ENCODE measurements around the gene NANOS3.
"Not testable (repeated sequence)": the region's sequence is repeated elsewhere in the genome, so short reads cannot be mapped to it uniquely, and the experiment has no call there.

Gene NANOS3

DNA sequence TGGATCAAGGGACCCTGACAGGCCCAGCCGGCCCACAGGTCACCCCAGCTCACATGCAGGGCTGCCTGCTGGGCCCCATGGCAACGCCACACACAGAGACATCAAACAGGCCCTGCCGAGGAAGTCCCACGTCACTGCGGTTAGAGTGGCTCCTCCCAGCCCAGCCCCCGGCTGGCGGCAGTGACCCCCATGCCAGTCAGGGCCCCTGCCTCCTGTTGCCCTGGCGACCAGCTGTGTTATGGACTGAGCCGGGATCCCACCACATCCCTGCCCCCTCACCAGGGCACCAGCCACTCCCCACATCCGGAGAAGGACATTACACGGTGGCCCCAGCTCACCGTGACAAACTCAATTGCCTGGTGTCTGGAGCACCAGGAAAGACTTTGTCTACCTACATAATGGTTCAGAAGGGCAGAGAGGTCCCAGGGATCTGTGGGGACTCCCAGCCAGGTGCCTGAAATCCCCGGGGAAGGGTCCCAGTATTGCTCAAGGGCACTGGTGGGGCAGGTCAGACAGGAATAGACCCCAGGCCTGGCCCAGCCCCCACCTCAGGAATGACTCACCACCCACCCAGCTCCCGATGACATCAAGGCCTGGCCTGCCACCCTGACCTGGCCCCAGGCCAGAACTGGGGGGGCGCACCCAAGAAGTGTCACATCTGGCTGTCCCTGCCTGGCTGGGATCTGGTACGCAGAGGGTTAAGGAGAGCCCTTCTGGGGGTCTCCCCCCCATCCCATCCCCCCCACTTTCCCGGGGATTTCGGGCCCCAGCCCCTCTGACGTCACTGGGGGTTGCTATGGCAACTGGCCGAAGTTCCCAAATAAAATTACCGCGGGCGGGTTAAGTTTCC, 30.2 kb upstream of the NANOS3 start:
- H3K4me3 ChIP-seq (ENCODE audit: low read length) = peak overlapping the region; percentile 52; the same call in 1 of the 2 replicates
- DNase-seq (ENCODE audit: low read depth, low spot score) = no peak
- H3K27ac ChIP-seq (ENCODE audit: low read length) = no peak overlapping the region
- peaks cover 14% of the 10 kb centered on the region; the same call in 1 of the 2 replicates for H3K4me1 ChIP-seq (ENCODE audit: control insufficient read depth, insufficient read depth, low read length)
- no peaks in the 10 kb centered on the region; the same call in 1 of the 2 replicates for H3K36me3 ChIP-seq (ENCODE audit: control insufficient read depth, insufficient read depth, low read length)
- H3K9me3 ChIP-seq (ENCODE audit: control insufficient read depth, insufficient read depth, low read length) = no peaks in the 10 kb centered on the region
- WGBS (ENCODE audit: insufficient coverage, insufficient read length) = no CpG with 5 or more reads among the region's 23 CpGs
- no peaks in the 10 kb centered on the region for H3K27me3 ChIP-seq (ENCODE audit: control insufficient read depth, insufficient read depth, low read length)

DNA sequence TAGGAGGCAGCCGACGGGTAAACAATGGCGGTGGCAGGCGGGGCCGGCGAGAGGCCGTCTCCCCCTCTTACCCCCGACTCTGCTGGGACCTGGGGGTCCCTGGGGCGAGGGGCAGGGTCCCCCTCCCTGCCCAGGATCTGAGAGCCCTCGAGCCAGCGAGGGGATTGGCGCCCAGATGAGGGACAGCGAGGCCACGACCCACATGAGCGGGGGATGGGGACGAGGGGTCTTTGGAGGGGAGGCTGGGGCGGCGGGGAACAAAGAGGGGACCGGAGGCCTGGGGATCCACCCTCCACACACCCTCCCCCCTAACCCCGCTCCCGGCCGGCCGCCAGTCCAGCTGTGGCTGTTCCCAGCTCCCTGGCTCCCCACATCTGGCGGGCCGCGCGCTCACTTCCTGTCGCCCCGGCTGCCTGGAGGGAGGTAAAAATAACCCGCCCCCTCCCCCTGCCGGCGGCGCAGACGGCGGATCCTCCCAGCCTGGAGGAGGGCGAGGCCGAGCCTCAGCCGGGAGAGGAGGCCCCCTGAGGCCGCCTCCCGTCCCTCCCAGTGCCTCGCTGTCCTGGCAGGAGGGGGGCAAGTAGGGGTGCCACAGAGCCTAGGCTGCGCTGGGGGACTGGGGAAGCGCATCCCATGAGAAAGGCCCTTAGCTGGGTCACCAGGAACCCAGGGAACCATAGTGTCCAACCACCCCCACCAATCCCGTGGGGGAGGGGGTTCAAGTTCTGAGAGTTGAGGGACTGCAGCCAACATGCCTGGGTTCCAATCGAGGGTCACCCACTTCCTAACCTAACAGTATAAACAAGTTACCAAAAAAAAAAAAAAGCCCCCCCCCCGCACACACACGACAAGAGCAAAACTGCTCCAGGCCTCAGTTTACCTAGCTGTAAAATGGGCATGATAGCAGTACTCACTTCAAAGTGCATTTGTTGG, 29.3 kb upstream of the NANOS3 start:
- no peak overlapping the region for H3K27ac ChIP-seq (ENCODE audit: low read length)
- H3K36me3 ChIP-seq (ENCODE audit: control insufficient read depth, insufficient read depth, low read length) = no peaks in the 10 kb centered on the region; the same call in 1 of the 2 replicates
- no peaks in the 10 kb centered on the region for H3K9me3 ChIP-seq (ENCODE audit: control insufficient read depth, insufficient read depth, low read length)
- H3K4me3 ChIP-seq (ENCODE audit: low read length) = peak overlapping the region; percentile 52; the same call in 1 of the 2 replicates
- peaks cover 14% of the 10 kb centered on the region; the same call in 1 of the 2 replicates for H3K4me1 ChIP-seq (ENCODE audit: control insufficient read depth, insufficient read depth, low read length)
- no peaks in the 10 kb centered on the region for H3K27me3 ChIP-seq (ENCODE audit: control insufficient read depth, insufficient read depth, low read length)
- no peak for DNase-seq (ENCODE audit: low read depth, low spot score)
- WGBS (ENCODE audit: insufficient coverage, insufficient read length) = no CpG with 5 or more reads among the region's 47 CpGs

DNA sequence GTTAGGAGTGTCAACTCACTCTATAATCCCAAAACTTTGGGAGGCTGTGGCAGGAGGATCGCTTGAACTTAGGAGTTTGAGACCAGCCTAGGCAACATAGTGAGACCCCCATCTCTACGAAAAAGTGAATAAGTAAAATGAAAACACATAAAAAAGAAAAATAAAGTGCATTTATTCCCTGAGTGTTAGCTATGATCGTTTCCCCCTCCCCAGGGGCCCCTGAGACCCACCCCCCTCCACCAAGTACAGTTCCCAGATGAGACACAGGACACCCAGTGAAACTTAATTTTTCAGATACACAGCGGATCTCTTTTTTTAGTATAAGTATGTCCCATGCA, 28.6 kb upstream of the NANOS3 start:
- peaks cover 11% of the 10 kb centered on the region; the same call in 1 of the 2 replicates for H3K4me1 ChIP-seq (ENCODE audit: control insufficient read depth, insufficient read depth, low read length)
- no peak overlapping the region for H3K4me3 ChIP-seq (ENCODE audit: low read length)
- no peaks in the 10 kb centered on the region for H3K27me3 ChIP-seq (ENCODE audit: control insufficient read depth, insufficient read depth, low read length)
- no CpG with 5 or more reads among the region's 4 CpGs for WGBS (ENCODE audit: insufficient coverage, insufficient read length)
- H3K9me3 ChIP-seq (ENCODE audit: control insufficient read depth, insufficient read depth, low read length) = no peaks in the 10 kb centered on the region
- H3K27ac ChIP-seq (ENCODE audit: low read length) = no peak overlapping the region
- no peaks in the 10 kb centered on the region; the same call in 1 of the 2 replicates for H3K36me3 ChIP-seq (ENCODE audit: control insufficient read depth, insufficient read depth, low read length)
- no peak for DNase-seq (ENCODE audit: low read depth, low spot score)

DNA sequence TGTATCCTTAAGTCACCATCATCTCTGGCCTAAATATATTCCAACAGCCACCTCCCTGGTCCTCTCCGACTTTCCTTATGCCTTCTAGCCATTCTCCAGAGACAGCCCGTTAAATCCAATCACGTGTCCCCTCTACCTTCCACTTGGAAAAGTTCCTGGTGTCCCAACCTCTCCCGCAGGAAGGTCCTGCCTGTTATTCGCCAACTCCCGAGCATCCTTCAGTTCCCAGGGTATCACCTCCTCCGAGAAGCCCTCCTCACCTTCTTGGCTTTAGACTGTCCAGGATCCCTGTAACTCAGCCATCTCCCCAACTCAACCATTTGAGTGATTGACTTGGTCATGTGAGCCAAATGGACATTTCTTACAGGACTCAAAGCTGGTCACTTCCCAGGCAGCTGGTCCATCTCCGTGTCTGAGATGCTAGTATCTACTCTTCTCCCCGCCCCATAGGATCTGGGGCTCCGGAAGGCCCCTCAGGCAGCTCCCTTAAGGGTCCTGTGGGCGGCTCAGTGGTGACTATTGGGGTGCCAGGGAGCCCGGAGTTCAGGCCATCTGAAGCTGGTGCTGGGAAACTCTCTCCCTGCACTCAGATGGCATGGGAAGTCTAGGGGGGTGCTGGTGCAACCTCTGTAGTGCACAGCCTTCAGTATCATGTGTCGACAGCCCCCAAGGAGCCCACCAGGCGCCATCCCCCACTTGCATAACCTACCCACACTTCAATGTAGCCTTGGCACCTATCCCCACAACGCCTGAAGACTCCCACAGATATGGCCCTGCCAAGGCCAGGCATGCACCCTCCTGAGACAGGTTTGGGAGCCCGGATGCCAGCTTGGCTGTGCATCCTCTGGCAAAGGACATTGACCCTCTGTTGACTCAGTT, 27.9 kb upstream of the NANOS3 start:
- Histone ChIP-seq H3K4me1 (ENCODE audit: control insufficient read depth, insufficient read depth, low read length) (peaks cover 11% of the 10 kb centered on the region; the same call in 1 of the 2 replicates), H3K9me3 (ENCODE audit: control insufficient read depth, insufficient read depth, low read length) (no peaks in the 10 kb centered on the region), H3K4me3 (ENCODE audit: low read length) (no peak overlapping the region), H3K27ac (ENCODE audit: low read length) (no peak overlapping the region), H3K27me3 (ENCODE audit: control insufficient read depth, insufficient read depth, low read length) (no peaks in the 10 kb centered on the region), H3K36me3 (ENCODE audit: control insufficient read depth, insufficient read depth, low read length) (no peaks in the 10 kb centered on the region; the same call in 1 of the 2 replicates)
- WGBS (ENCODE audit: insufficient coverage, insufficient read length) = no CpG with 5 or more reads among the region's 16 CpGs
- DNase-seq (ENCODE audit: low read depth, low spot score) = no peak

DNA sequence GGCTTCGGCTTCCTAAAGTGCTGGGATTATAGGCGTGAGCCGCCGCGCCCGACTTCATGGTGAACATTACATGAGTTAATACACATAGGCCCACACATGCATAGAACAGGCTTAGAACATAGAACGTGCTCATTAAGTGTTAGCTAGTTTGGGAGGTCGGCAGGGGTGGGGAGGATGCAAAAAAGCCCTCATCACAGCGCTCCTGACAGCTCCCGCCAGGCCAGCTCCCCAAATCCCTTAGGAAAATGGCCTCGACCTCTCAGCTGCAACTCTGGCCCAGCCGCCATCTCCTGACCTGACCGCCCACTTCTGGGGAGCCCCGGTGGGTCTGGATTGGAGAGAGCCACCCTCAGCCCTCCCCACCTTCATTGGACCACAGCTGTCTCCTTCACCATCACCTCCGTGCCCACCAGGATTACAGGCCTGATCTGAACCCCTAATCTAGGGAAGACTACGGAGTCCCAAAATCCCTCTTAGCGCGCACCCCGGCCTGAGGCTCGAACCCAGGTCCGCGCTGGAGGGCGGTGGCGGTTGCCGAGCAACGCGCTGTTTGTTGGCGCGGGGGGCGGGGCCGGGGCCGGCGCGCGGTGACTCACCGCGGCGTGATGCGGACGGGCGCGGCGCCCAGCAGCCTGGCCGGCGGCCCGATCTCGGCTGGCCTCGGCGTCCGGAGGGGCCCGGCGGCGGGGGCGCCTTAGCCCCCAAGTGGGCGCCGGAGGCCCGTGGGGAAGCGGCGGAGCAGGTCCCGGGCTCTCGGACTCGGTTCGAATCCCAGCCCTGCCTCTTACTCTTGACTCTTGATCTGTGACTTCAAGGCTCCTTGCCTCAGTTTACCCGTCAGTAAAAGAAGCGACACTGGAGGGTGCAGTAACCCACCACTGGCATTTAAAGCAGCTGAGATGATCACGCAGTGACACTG, 26.7 kb upstream of the NANOS3 start:
- DNase-seq (ENCODE audit: low read depth, low spot score) = no peak
- Histone ChIP-seq H3K27ac (ENCODE audit: low read length) (no peak overlapping the region), H3K27me3 (ENCODE audit: control insufficient read depth, insufficient read depth, low read length) (no peaks in the 10 kb centered on the region), H3K9me3 (ENCODE audit: control insufficient read depth, insufficient read depth, low read length) (no peaks in the 10 kb centered on the region), H3K36me3 (ENCODE audit: control insufficient read depth, insufficient read depth, low read length) (no peaks in the 10 kb centered on the region; the same call in 1 of the 2 replicates), H3K4me3 (ENCODE audit: low read length) (no peak overlapping the region; the same call in 1 of the 2 replicates), H3K4me1 (ENCODE audit: control insufficient read depth, insufficient read depth, low read length) (peaks cover 9% of the 10 kb centered on the region; the same call in 1 of the 2 replicates)
- WGBS (ENCODE audit: insufficient coverage, insufficient read length) = no CpG with 5 or more reads among the region's 66 CpGs

DNA sequence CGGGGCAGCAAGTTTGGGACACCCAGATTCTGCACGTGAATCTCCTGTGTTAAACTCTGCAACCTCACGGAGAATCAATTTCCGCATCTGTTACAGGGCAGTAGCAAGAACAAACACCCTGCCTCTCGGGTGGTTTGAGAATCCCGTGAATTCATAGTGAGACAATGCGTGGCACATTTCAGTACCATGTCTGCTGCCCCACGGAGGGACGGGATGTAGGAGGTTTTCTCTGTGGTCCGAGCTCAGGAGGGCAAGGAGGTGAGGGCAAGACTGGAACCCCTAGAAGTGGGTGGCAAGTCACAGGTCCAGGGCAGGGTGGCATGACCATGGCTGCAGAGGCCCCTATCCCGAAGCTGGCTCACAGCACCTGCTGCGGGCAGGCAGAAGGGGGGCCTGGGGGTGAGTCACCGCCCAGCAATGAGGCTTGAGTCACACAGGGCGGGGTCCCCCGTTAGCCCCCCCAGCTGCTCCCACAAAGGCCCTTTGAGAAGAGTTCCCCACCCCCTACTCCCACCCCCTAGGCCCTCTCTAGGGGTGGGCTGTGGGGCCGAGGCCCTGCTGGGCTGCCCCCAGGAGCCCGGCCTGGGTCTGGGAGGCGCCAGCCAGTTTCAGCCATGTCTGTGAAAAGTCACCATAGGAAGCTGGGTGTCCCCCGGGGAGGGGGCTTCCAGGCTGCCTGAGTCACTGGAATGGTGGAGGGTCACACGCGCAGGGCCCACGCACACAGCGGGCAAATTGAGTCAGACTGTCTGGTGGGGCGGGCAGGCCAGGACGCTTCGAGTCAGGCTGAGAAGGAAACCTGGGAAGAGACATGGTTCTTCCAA, 25.8 kb upstream of the NANOS3 start:
- WGBS (ENCODE audit: insufficient coverage, insufficient read length) = no CpG with 5 or more reads among the region's 26 CpGs
- H3K9me3 ChIP-seq (ENCODE audit: control insufficient read depth, insufficient read depth, low read length) = no peaks in the 10 kb centered on the region
- no peak for DNase-seq (ENCODE audit: low read depth, low spot score)
- no peaks in the 10 kb centered on the region; the same call in 1 of the 2 replicates for H3K36me3 ChIP-seq (ENCODE audit: control insufficient read depth, insufficient read depth, low read length)
- H3K27ac ChIP-seq (ENCODE audit: low read length) = no peak overlapping the region
- no peak overlapping the region for H3K4me3 ChIP-seq (ENCODE audit: low read length)
- H3K4me1 ChIP-seq (ENCODE audit: control insufficient read depth, insufficient read depth, low read length) = peaks cover 7% of the 10 kb centered on the region; the same call in 1 of the 2 replicates
- H3K27me3 ChIP-seq (ENCODE audit: control insufficient read depth, insufficient read depth, low read length) = no peaks in the 10 kb centered on the region

DNA sequence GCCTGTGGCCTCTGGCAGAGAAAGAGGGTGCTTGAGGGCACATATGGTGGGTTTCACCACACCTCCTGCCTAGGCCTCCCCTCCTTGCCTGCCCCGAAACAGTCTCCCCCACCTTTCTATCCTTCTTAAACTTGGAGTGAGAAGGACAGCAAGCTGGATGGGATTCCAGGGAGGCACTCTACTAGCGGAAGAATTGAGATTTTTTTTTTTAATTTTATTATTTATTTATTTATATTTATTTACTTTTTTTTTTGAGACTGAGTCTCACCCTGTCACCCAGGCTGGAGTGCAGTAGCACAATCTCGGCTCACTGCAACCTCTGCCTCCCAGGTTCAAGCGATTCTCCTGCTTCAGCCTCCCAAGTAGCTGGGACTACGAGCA, 25.2 kb upstream of the NANOS3 start:
- DNase-seq (ENCODE audit: low read depth, low spot score); H3K27me3 ChIP-seq (ENCODE audit: control insufficient read depth, insufficient read depth, low read length); H3K4me1 ChIP-seq (ENCODE audit: control insufficient read depth, insufficient read depth, low read length); H3K36me3 ChIP-seq (ENCODE audit: control insufficient read depth, insufficient read depth, low read length); H3K4me3 ChIP-seq (ENCODE audit: low read length); H3K9me3 ChIP-seq (ENCODE audit: control insufficient read depth, insufficient read depth, low read length); H3K27ac ChIP-seq (ENCODE audit: low read length): not testable (repeated sequence)
- no CpG with 5 or more reads among the region's 5 CpGs for WGBS (ENCODE audit: insufficient coverage, insufficient read length)

DNA sequence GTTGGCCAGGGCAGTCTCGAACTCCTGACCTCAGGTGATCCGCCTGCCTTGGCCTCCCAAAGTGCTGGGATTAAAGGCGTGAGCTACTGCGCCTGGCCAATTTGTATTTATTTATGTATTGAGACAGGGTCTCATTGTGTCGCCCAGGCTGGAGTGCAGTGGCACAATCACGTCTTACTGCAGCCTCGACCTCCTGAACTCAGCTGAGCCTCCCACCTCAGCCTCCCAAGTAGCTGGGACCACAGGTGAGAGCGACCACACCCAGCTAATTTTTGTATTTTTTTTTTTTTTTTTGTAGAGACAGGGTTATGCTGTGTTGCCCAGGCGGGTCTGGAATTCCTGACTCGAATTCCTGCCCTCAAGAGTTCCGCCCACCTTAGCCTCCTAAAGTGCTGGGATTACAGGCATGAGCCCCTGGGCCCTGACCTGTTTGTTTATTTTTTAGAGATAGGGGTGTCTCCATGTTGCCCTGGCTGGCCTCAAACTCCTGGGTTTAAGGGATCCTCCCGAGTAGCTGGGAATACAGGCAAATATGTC, 24.7 kb upstream of the NANOS3 start:
- H3K4me3 ChIP-seq (ENCODE audit: low read length); H3K27ac ChIP-seq (ENCODE audit: low read length); DNase-seq (ENCODE audit: low read depth, low spot score); H3K36me3 ChIP-seq (ENCODE audit: control insufficient read depth, insufficient read depth, low read length); H3K27me3 ChIP-seq (ENCODE audit: control insufficient read depth, insufficient read depth, low read length); H3K4me1 ChIP-seq (ENCODE audit: control insufficient read depth, insufficient read depth, low read length); H3K9me3 ChIP-seq (ENCODE audit: control insufficient read depth, insufficient read depth, low read length): not testable (repeated sequence)
- WGBS (ENCODE audit: insufficient coverage, insufficient read length) = no CpG with 5 or more reads among the region's 12 CpGs
